ENCODE measurements around the gene RIMBP2.

RIMBP2 gene

GRCh38 chr12:130433411-130433810, 282.7 kb downstream of the RIMBP2 start:
- TF ChIP-seq TAF1 (IDR thresholded peaks at IDR 0.05; ENCODE audit: borderline replicate concordance, insufficient read depth, low read length) (no peak), FOXP2 (optimal IDR thresholded peaks at IDR 0.05; ENCODE audit: borderline replicate concordance, extremely low read depth, extremely low read length, insufficient read depth) (no peak), SIN3A (IDR thresholded peaks at IDR 0.05; ENCODE audit: borderline replicate concordance, insufficient read depth, low read length) (no peak), POLR2AphosphoS5 (IDR thresholded peaks at IDR 0.05; ENCODE audit: low read depth, low read length) (no peak), REST (IDR thresholded peaks at IDR 0.05; ENCODE audit: insufficient read depth in 1 of 2, low read depth in 2 of 2, low read length in 2 of 2) (no peak)

GRCh38 chr12:130431176-130431575, 284.9 kb downstream of the RIMBP2 start:
- TF ChIP-seq REST (IDR thresholded peaks at IDR 0.05; ENCODE audit: insufficient read depth in 1 of 2, low read depth in 2 of 2, low read length in 2 of 2) (no peak), SIN3A (IDR thresholded peaks at IDR 0.05; ENCODE audit: borderline replicate concordance, insufficient read depth, low read length) (no peak), FOXP2 (optimal IDR thresholded peaks at IDR 0.05; ENCODE audit: borderline replicate concordance, extremely low read depth, extremely low read length, insufficient read depth) (no peak), TAF1 (IDR thresholded peaks at IDR 0.05; ENCODE audit: borderline replicate concordance, insufficient read depth, low read length) (no peak), POLR2AphosphoS5 (IDR thresholded peaks at IDR 0.05; ENCODE audit: low read depth, low read length) (no peak)

- TF ChIP-seq SIN3A (IDR thresholded peaks at IDR 0.05; ENCODE audit: borderline replicate concordance, insufficient read depth, low read length) (no peak), POLR2AphosphoS5 (IDR thresholded peaks at IDR 0.05; ENCODE audit: low read depth, low read length) (no peak), REST (IDR thresholded peaks at IDR 0.05; ENCODE audit: insufficient read depth in 1 of 2, low read depth in 2 of 2, low read length in 2 of 2) (no peak), FOXP2 (optimal IDR thresholded peaks at IDR 0.05; ENCODE audit: borderline replicate concordance, extremely low read depth, extremely low read length, insufficient read depth) (no peak), TAF1 (IDR thresholded peaks at IDR 0.05; ENCODE audit: borderline replicate concordance, insufficient read depth, low read length) (no peak)
Observed at GRCh38 chr12:130429656-130430505, 286.2 kb downstream of the RIMBP2 start.

GRCh38 chr12:130428116-130428515, 288.0 kb downstream of the RIMBP2 start:
- no peak for TF ChIP-seq REST (IDR thresholded peaks at IDR 0.05; ENCODE audit: insufficient read depth in 1 of 2, low read depth in 2 of 2, low read length in 2 of 2)

Measured in PFSK-1 (cell line).